ENCODE measurements around the gene DHRSX.
"Not testable (repeated sequence)": the region's sequence is repeated elsewhere in the genome, so short reads cannot be mapped to it uniquely, and the experiment has no call there.

Gene DHRSX

GRCh38 chrX:2406891-2407518, 93.8 kb downstream of the DHRSX start:
- DNase-seq (ENCODE audit: extremely low spot score, insufficient read length, low read depth), result no peak

GRCh38 chrX:2404776-2405175, 96.0 kb downstream of the DHRSX start:
- DNase-seq (ENCODE audit: extremely low spot score, insufficient read length, low read depth), result no peak
- no peak for FAIRE-seq

More at GRCh38 chrX:2406891-2407518, 93.8 kb downstream of the DHRSX start:
- FAIRE-seq, result no peak

GRCh38 chrX:2402361-2402690, 98.5 kb downstream of the DHRSX start:
- FAIRE-seq, result no peak
- DNase-seq (ENCODE audit: extremely low spot score, insufficient read length, low read depth), result no peak

GRCh38 chrX:2401590-2402360, 99.0 kb downstream of the DHRSX start:
- FAIRE-seq (no peak), DNase-seq (ENCODE audit: extremely low spot score, insufficient read length, low read depth) (no peak)

- FAIRE-seq (no peak), DNase-seq (ENCODE audit: extremely low spot score, insufficient read length, low read depth) (no peak)
Observed at GRCh38 chrX:2401201-2401589, 99.6 kb downstream of the DHRSX start.

- FAIRE-seq (no peak), DNase-seq (ENCODE audit: extremely low spot score, insufficient read length, low read depth) (no peak)
Observed at GRCh38 chrX:2398064-2398656, 102.6 kb downstream of the DHRSX start.

- FAIRE-seq, result no peak
Observed at GRCh38 chrX:2397229-2398063, 103.3 kb downstream of the DHRSX start.

GRCh38 chrX:2395261-2395992, 105.3 kb downstream of the DHRSX start:
- DNase-seq (ENCODE audit: extremely low spot score, insufficient read length, low read depth) (no peak), FAIRE-seq (no peak)

More at GRCh38 chrX:2397229-2398063, 103.3 kb downstream of the DHRSX start:
- DNase-seq (ENCODE audit: extremely low spot score, insufficient read length, low read depth), result no peak

- no peak for DNase-seq (ENCODE audit: extremely low spot score, insufficient read length, low read depth)
Observed at GRCh38 chrX:2391869-2392606, 108.7 kb downstream of the DHRSX start.

GRCh38 chrX:2390754-2391153, 110.0 kb downstream of the DHRSX start:
- FAIRE-seq, result no peak
- DNase-seq (ENCODE audit: extremely low spot score, insufficient read length, low read depth), result no peak

More at GRCh38 chrX:2391869-2392606, 108.7 kb downstream of the DHRSX start:
- no peak for FAIRE-seq

- DNase-seq (ENCODE audit: extremely low spot score, insufficient read length, low read depth); FAIRE-seq: not testable (repeated sequence)
Observed at GRCh38 chrX:2389731-2390130, 111.0 kb downstream of the DHRSX start.

GRCh38 chrX:2389324-2389723, 111.5 kb downstream of the DHRSX start:
- FAIRE-seq, result no peak

GRCh38 chrX:2388669-2389068, 112.1 kb downstream of the DHRSX start:
- FAIRE-seq (no peak), DNase-seq (ENCODE audit: extremely low spot score, insufficient read length, low read depth) (no peak)

More at GRCh38 chrX:2389324-2389723, 111.5 kb downstream of the DHRSX start:
- no peak for DNase-seq (ENCODE audit: extremely low spot score, insufficient read length, low read depth)

- no peak for FAIRE-seq
- DNase-seq (ENCODE audit: extremely low spot score, insufficient read length, low read depth), result no peak
Observed at GRCh38 chrX:2387614-2388239, 113.0 kb downstream of the DHRSX start.

GRCh38 chrX:2385224-2385623, 115.6 kb downstream of the DHRSX start:
- DNase-seq (ENCODE audit: extremely low spot score, insufficient read length, low read depth) (no peak), FAIRE-seq (no peak)

GRCh38 chrX:2384486-2384885, 116.3 kb downstream of the DHRSX start:
- FAIRE-seq, result no peak
- no peak for DNase-seq (ENCODE audit: extremely low spot score, insufficient read length, low read depth)

GRCh38 chrX:2383735-2384134, 117.0 kb downstream of the DHRSX start:
- FAIRE-seq (no peak), DNase-seq (ENCODE audit: extremely low spot score, insufficient read length, low read depth) (no peak)

GRCh38 chrX:2383144-2383543, 117.6 kb downstream of the DHRSX start:
- DNase-seq (ENCODE audit: extremely low spot score, insufficient read length, low read depth), result no peak
- no peak for FAIRE-seq
